Measurements from ENCODE around the gene LOXHD1. TPM values are rescaled to one million over a fixed set of nuclear protein-coding genes. Genes with fewer than 3 reads are reported as not detected.

The LOXHD1 gene
- total RNA-seq, 1 experiment from 2014 or later: not detected

DNA sequence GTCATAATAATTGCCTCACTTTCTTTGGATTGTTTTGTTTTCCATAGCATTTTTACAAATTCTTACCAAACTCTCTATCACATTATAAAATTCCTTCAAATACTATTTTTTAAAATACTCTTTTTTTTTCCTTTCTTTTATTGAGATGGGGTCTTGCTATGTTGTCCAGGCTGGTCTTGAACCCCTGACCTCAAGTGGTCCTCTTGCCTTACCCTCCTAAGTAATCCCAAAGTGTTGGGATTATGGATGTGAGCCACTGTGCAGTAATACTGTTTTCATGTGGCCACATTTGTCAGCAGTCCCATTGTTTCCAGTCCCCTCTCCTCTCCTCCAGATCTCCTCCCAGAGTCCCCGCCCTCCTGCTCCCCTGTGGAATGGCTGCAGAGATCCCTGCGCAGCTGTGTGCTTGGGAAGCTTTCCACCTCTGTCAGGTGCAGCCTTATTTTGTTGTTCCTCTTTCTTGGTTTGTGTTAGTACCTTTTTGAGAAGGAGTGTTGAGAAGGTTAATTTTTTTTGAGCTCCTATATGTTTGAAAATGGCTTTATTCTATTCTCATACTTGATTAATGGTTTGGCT is 227.3 kb downstream of the LOXHD1 start:
- no peak overlapping the region for H3K4me3 ChIP-seq (ENCODE audit: low read depth, low read length)
- H3K27me3 Mint-ChIP-seq (ENCODE audit: insufficient read depth, unreplicated experiment): peaks cover 10% of the 10 kb centered on the region
- BruUV-seq (replicated peaks): no TSS peak
- H3K9me3 Mint-ChIP-seq (ENCODE audit: unreplicated experiment): no peaks in the 10 kb centered on the region
- H3K4me1 ChIP-seq: no peaks in the 10 kb centered on the region
- no peaks in the 10 kb centered on the region for H3K36me3 ChIP-seq (ENCODE audit: control insufficient read depth, insufficient read depth, low read length)
- intact Hi-C loops (cut with micrococcal nuclease; ENCODE audit: unreplicated experiment): no loop called here
- TF ChIP-seq, protein P1, sequence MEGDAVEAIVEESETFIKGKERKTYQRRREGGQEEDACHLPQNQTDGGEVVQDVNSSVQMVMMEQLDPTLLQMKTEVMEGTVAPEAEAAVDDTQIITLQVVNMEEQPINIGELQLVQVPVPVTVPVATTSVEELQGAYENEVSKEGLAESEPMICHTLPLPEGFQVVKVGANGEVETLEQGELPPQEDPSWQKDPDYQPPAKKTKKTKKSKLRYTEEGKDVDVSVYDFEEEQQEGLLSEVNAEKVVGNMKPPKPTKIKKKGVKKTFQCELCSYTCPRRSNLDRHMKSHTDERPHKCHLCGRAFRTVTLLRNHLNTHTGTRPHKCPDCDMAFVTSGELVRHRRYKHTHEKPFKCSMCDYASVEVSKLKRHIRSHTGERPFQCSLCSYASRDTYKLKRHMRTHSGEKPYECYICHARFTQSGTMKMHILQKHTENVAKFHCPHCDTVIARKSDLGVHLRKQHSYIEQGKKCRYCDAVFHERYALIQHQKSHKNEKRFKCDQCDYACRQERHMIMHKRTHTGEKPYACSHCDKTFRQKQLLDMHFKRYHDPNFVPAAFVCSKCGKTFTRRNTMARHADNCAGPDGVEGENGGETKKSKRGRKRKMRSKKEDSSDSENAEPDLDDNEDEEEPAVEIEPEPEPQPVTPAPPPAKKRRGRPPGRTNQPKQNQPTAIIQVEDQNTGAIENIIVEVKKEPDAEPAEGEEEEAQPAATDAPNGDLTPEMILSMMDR (IDR thresholded peaks at IDR 0.05; ENCODE audit: insufficient read depth in 1 of 2, low read depth in 1 of 2, low read length in 1 of 2, severe bottlenecking in 1 of 2, unreplicated experiment in 1 of 2): no peak
- POLR2A ChIA-PET: no interaction called here
- peaks cover 6% of the 10 kb centered on the region for H3K4me1 Mint-ChIP-seq (ENCODE audit: low read depth, unreplicated experiment)
- H3K27ac Mint-ChIP-seq (ENCODE audit: unreplicated experiment): no peak overlapping the region
- H3K36me3 Mint-ChIP-seq (ENCODE audit: insufficient read depth, unreplicated experiment): no peaks in the 10 kb centered on the region
- H3K4me3 Mint-ChIP-seq (ENCODE audit: unreplicated experiment): no peak overlapping the region
- no peaks in the 10 kb centered on the region for H3K9me3 ChIP-seq
- DNase-seq: no peak
- CTCF ChIA-PET: no interaction called here
- H3K27me3 ChIP-seq (replicated peaks; ENCODE audit: control insufficient read depth, insufficient read depth, low read length): no peaks in the 10 kb centered on the region

DNA sequence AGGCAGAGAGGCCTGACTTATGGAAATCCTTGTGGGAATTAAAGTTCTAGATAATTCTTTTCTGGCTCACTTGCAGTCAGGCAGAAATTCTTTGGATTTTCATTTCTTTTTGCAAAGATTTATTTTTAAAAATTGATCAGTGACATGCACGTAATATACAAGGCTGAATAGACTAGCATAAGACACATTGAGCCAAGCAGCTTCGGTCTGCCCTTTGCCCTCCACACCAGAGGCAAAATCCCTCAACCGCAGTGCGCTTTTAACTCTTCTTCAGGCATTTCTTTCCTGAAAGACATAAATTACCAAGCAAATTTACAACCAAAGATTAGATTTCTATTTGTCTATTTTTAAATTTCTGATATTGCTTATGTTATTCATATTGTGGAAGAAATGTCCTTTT is 227.9 kb downstream of the LOXHD1 start:
- BruUV-seq (replicated peaks): no TSS peak
- CTCF ChIA-PET: no interaction called here
- intact Hi-C loops (cut with micrococcal nuclease; ENCODE audit: unreplicated experiment): no loop called here
- Mint-ChIP-seq H3K4me3 (ENCODE audit: unreplicated experiment) (no peak overlapping the region), H3K4me1 (ENCODE audit: low read depth, unreplicated experiment) (peaks cover 6% of the 10 kb centered on the region), H3K27me3 (ENCODE audit: insufficient read depth, unreplicated experiment) (peaks cover 10% of the 10 kb centered on the region), H3K27ac (ENCODE audit: unreplicated experiment) (no peak overlapping the region), H3K9me3 (ENCODE audit: unreplicated experiment) (no peaks in the 10 kb centered on the region), H3K36me3 (ENCODE audit: insufficient read depth, unreplicated experiment) (no peaks in the 10 kb centered on the region)
- no peaks in the 10 kb centered on the region for H3K4me1 ChIP-seq
- POLR2A ChIA-PET: no interaction called here
- H3K36me3 ChIP-seq (ENCODE audit: control insufficient read depth, insufficient read depth, low read length): no peaks in the 10 kb centered on the region
- H3K27me3 ChIP-seq (replicated peaks; ENCODE audit: control insufficient read depth, insufficient read depth, low read length): no peaks in the 10 kb centered on the region
- no peak for DNase-seq
- H3K4me3 ChIP-seq (ENCODE audit: low read depth, low read length): no peak overlapping the region
- TF ChIP-seq, protein P1 (IDR thresholded peaks at IDR 0.05; ENCODE audit: insufficient read depth in 1 of 2, low read depth in 1 of 2, low read length in 1 of 2, severe bottlenecking in 1 of 2, unreplicated experiment in 1 of 2): no peak
- H3K9me3 ChIP-seq: no peaks in the 10 kb centered on the region

DNA sequence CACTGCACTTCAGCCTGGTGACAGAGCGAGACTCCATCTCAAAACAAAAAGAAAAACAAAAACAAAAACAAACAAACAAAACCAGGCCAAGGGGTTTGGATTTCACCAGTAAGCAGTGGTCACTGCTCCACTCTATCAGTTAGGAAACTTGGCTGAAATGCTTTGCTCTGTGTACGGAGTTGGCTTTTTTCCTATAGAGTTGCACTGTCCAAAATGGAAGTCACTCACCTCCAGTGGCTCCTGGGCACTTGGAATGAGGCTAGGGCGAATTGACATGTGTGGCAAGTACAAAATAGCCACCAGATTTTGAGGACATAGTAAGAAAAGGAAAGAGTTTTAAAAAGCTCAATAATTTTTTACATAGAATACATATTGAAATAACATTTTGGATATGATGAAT is 228.7 kb downstream of the LOXHD1 start:
- ChIA-PET POLR2A (no interaction called here), CTCF (no interaction called here)
- H3K27me3 Mint-ChIP-seq (ENCODE audit: insufficient read depth, unreplicated experiment): peaks cover 10% of the 10 kb centered on the region
- peaks cover 6% of the 10 kb centered on the region for H3K4me1 Mint-ChIP-seq (ENCODE audit: low read depth, unreplicated experiment)
- no peaks in the 10 kb centered on the region for H3K4me1 ChIP-seq
- H3K27me3 ChIP-seq (replicated peaks; ENCODE audit: control insufficient read depth, insufficient read depth, low read length): no peaks in the 10 kb centered on the region
- H3K4me3 ChIP-seq (ENCODE audit: low read depth, low read length): no peak overlapping the region
- no TSS peak for BruUV-seq (replicated peaks)
- no peaks in the 10 kb centered on the region for H3K9me3 ChIP-seq
- no peak for DNase-seq
- H3K36me3 Mint-ChIP-seq (ENCODE audit: insufficient read depth, unreplicated experiment): no peaks in the 10 kb centered on the region
- H3K27ac Mint-ChIP-seq (ENCODE audit: unreplicated experiment): no peak overlapping the region
- no peaks in the 10 kb centered on the region for H3K9me3 Mint-ChIP-seq (ENCODE audit: unreplicated experiment)
- intact Hi-C loops (cut with micrococcal nuclease; ENCODE audit: unreplicated experiment): no loop called here
- no peaks in the 10 kb centered on the region for H3K36me3 ChIP-seq (ENCODE audit: control insufficient read depth, insufficient read depth, low read length)
- H3K4me3 Mint-ChIP-seq (ENCODE audit: unreplicated experiment): no peak overlapping the region
- TF ChIP-seq, protein P1 (IDR thresholded peaks at IDR 0.05; ENCODE audit: insufficient read depth in 1 of 2, low read depth in 1 of 2, low read length in 1 of 2, severe bottlenecking in 1 of 2, unreplicated experiment in 1 of 2): no peak

Measured in Caco-2 (cell line).